Stimulated activated CD8-positive, alpha-beta memory T cell treated with anti-CD3 and anti-CD28 coated beads, Interleukin-7, amount 100 ng/mL, for 4 hours (primary cell): Measurements from ENCODE around the gene TRPM1.
A peak's percentile ranks its signal among the peaks of the same experiment; 100 is the strongest.

ENCODE experiments used
- DNase-seq, 2 donors: peaks; one replicate each; pipeline ENCODE4 v3.0.0-alpha.2; 2020; ENCODE audit warnings: low read depth in 2 of 2

The TRPM1 gene

GRCh38 chr15:31101262-31102038 is at the start of gene TRPM1:
Gene TRPM1 (minus strand): TSS chr15:31101725. CDS start chr15:31081355, 20,370 bp downstream.
- no peak for DNase-seq

- DNase-seq: no peak
These were observed 49.3 kb upstream of the TRPM1 start for GRCh38 chr15:31150732-31151231.

GRCh38 chr15:31149987-31150386 is 48.5 kb upstream of the TRPM1 start:
- DNase-seq: no peak

- no peak for DNase-seq
These were observed 47.6 kb upstream of the TRPM1 start for GRCh38 chr15:31149088-31149505.

- no peak for DNase-seq
These were observed 47.0 kb upstream of the TRPM1 start for GRCh38 chr15:31148297-31149087.

- DNase-seq: no peak
These were observed 46.4 kb upstream of the TRPM1 start for GRCh38 chr15:31147944-31148296.

GRCh38 chr15:31147456-31147855 is 45.9 kb upstream of the TRPM1 start:
- no peak for DNase-seq

- no peak for DNase-seq
These were observed 43.9 kb upstream of the TRPM1 start for GRCh38 chr15:31145271-31145911.

GRCh38 chr15:31141792-31142191 is 40.3 kb upstream of the TRPM1 start:
- no peak for DNase-seq

- DNase-seq: no peak
These were observed 35.2 kb upstream of the TRPM1 start for GRCh38 chr15:31136607-31137328.

GRCh38 chr15:31136016-31136415 is 34.5 kb upstream of the TRPM1 start:
- DNase-seq: no peak

- DNase-seq: no peak
These were observed 34.0 kb upstream of the TRPM1 start for GRCh38 chr15:31135523-31135922.

- DNase-seq: no peak
These were observed 32.4 kb upstream of the TRPM1 start for GRCh38 chr15:31133890-31134289.

- no peak for DNase-seq
These were observed 30.4 kb upstream of the TRPM1 start for GRCh38 chr15:31131853-31132375.

- DNase-seq: no peak
These were observed 29.2 kb upstream of the TRPM1 start for GRCh38 chr15:31130576-31131237.

GRCh38 chr15:31129769-31130303 is 28.3 kb upstream of the TRPM1 start:
- DNase-seq: no peak

- DNase-seq: peak; percentile 40 to 53
These were observed 27.6 kb upstream of the TRPM1 start for GRCh38 chr15:31128919-31129768.

- DNase-seq: no peak
These were observed 27.0 kb upstream of the TRPM1 start for GRCh38 chr15:31128477-31128876.

GRCh38 chr15:31127596-31128261 is 26.2 kb upstream of the TRPM1 start:
- DNase-seq: no peak
